CD4-positive, alpha-beta T cell (primary cell): ENCODE measurements around the gene GMPR2. TPM values are rescaled to one million over a fixed set of nuclear protein-coding genes. Genes with fewer than 3 reads are reported as not detected.

Source experiments
- ATAC-seq: fragments of 200-7000 bp; cut with Tn5 transposase; one replicate; pipeline ENCODE4 v1.10.0; 2022; ENCODE audit warnings: mild to moderate bottlenecking; ENCODE audit not compliant: poor library complexity
- CTCF ChIA-PET: fragments of 350-600 bp; sonication (Branson Sonifier 250); formaldehyde crosslinking; loops from one replicate; lab custom pipeline; 2021; ENCODE audit warnings: antibody characterized with exemption, inconsistent platforms; lab: Charles Lee
- POLR2A ChIA-PET: fragments of 350-600 bp; sonication (Branson Sonifier 250); formaldehyde crosslinking; loops from one replicate; lab custom pipeline; 2021; ENCODE audit warnings: antibody characterized with exemption, inconsistent platforms; lab: Charles Lee
- DNase-seq, 14 experiments: peaks; one replicate each; pipeline ENCODE4 v3.0.0-alpha.2; 2013 to 2020; ENCODE audit warnings: mixed read lengths in 2 of 14
- H3K27ac ChIP-seq, 2 donors: one replicate each; pipeline versions ENCODE4 v1.5.1 to v1.7.0; 2013; ENCODE audit warnings: low read length in 2 of 2, low read depth in 1 of 2, mild to moderate bottlenecking in 1 of 2
- H3K27me3 ChIP-seq, 2 experiments: 1 replicate in 1 of 2; 2 replicates in 1 of 2; pipeline versions ENCODE4 v1.6.1 to v1.7.0; 2013; ENCODE audit warnings: low read length in 2 of 2, control low read depth in 1 of 2, mild to moderate bottlenecking in 1 of 2, moderate library complexity in 1 of 2; ENCODE audit not compliant: insufficient read depth in 2 of 2, control insufficient read depth in 1 of 2
- H3K36me3 ChIP-seq: one replicate; pipeline ENCODE4 v1.6.1; 2013; ENCODE audit warnings: low read length, control low read depth; ENCODE audit not compliant: insufficient read depth
- H3K4me1 ChIP-seq: one replicate; pipeline ENCODE4 v1.6.1; 2013; ENCODE audit warnings: low read length, control low read depth; ENCODE audit not compliant: insufficient read depth
- H3K4me3 ChIP-seq: one replicate; pipeline ENCODE4 v1.5.1; 2013; ENCODE audit warnings: mild to moderate bottlenecking, low read length, moderate library complexity
- H3K9me3 ChIP-seq, 2 experiments: 1 replicate in 1 of 2; 2 replicates in 1 of 2; pipeline versions ENCODE4 v1.6.1 to v1.7.0; 2013; ENCODE audit warnings: low read length in 2 of 2, mild to moderate bottlenecking in 2 of 2, control low read depth in 1 of 2, moderate library complexity in 1 of 2; ENCODE audit not compliant: control insufficient read depth in 1 of 2, insufficient read depth in 1 of 2
- H3K27ac Mint-ChIP-seq: one replicate; pipeline ENCODE4 v1.8.0; 2020; ENCODE audit warnings: mixed read lengths
- H3K27me3 Mint-ChIP-seq: one replicate; pipeline ENCODE4 v1.8.0; 2021; ENCODE audit warnings: mixed read lengths
- H3K36me3 Mint-ChIP-seq: one replicate; pipeline ENCODE4 v1.8.0; 2021; ENCODE audit warnings: low read depth, mixed read lengths
- H3K4me1 Mint-ChIP-seq: one replicate; pipeline ENCODE4 v1.8.0; 2021; ENCODE audit warnings: low read depth, mixed read lengths
- H3K4me3 Mint-ChIP-seq: one replicate; pipeline ENCODE4 v1.8.0; 2020; ENCODE audit warnings: mild to moderate bottlenecking, mixed read lengths
- H3K9me3 Mint-ChIP-seq: one replicate; pipeline ENCODE4 v1.8.0; 2020; ENCODE audit warnings: mixed read lengths
- CTCF ChIP-seq: fragments of 200-600 bp; IDR thresholded peaks from one replicate; pipeline ENCODE4 v1.8.0; 2022; ENCODE audit warnings: antibody characterized with exemption, mild to moderate bottlenecking
- intact Hi-C, 2 experiments: fragments of 100-400 bp; cut with DNase I in 1 of 2; cut with micrococcal nuclease in 1 of 2; formaldehyde crosslinking; loops; one replicate each; pipeline versions ENCODE4 v1.15.1 to v1.9.0; 2023 to 2025; cut with DNase I, micrococcal nuclease
- total RNA-seq, 174 experiments: library from RNA in 2 of 174; stranded (reverse) in 2 of 174; gene quantifications; one replicate each; pipeline ENCODE4 v1.2.3 and lab custom pipeline; 2021 to 2026

The GMPR2 gene
- total RNA-seq, 2 experiments from 2014 or later: 22.2 to 24.8 TPM

GRCh38 chr14:24212924-24213865 lies 19.5 kb upstream of the GMPR2 start, which contains the start of gene CHMP4A:
Gene CHMP4A, minus strand, starts transcription at chr14:24213488. Its CDS starts 49 bp downstream, at chr14:24213439.
- POLR2A ChIA-PET: interaction anchor here (0.6 to 4.7 kb wide), 33 partner anchors 10 to 1319 kb away, joined by 3 to 144 read pairs (median 6); partner anchors contain the start of genes CBLN3, DCAF11, DHRS1 and EMC9
- TF ChIP-seq CTCF: no peak
- H3K4me3 Mint-ChIP-seq: peak within 1 kb of the TSS; percentile 97
- peaks cover 49% of the 10 kb centered on the region for H3K36me3 Mint-ChIP-seq
- H3K27me3 Mint-ChIP-seq: no peaks in the 10 kb centered on the region
- H3K4me3 ChIP-seq: peak within 1 kb of the TSS; percentile 98
- peak within 1 kb of the TSS; percentile 96 for H3K27ac Mint-ChIP-seq
- H3K36me3 ChIP-seq: peaks cover 42% of the 10 kb centered on the region
- H3K9me3 Mint-ChIP-seq: no peaks in the 10 kb centered on the region
- H3K4me1 Mint-ChIP-seq: peaks cover 49% of the 10 kb centered on the region
- ATAC-seq (peak; percentile 71), DNase-seq (peak; percentile 89 to 99 (median 94))
- no peaks in the 10 kb centered on the region for H3K9me3 ChIP-seq
- no peaks in the 10 kb centered on the region for H3K27me3 ChIP-seq
- CTCF ChIA-PET: interaction anchor here (0.7 to 2.5 kb wide), 10 partner anchors 18 to 120 kb away, joined by 3 to 12 read pairs (median 6); partner anchors contain the start of genes CIDEB, IRF9, RABGGTA and TINF2
- H3K4me1 ChIP-seq: peaks cover 53% of the 10 kb centered on the region
- peak within 1 kb of the TSS; percentile 98 to 100 for H3K27ac ChIP-seq
- intact Hi-C loops: loop anchor here (1.0 to 2.0 kb wide), 7 partner anchors 18 to 217 kb away; partner anchors contain the start of genes GMPR2 (in 1 of the 2), IPO4 (in 1 of the 2), IRF9 (in 1 of the 2) and NEDD8 (in 1 of the 2)

GRCh38 chr14:24213866-24214662 lies 18.7 kb upstream of the GMPR2 start:
- Histone ChIP-seq H3K9me3 (no peaks in the 10 kb centered on the region), H3K27ac (peak overlapping the region; percentile 98 to 100), H3K27me3 (no peaks in the 10 kb centered on the region), H3K4me3 (peak overlapping the region; percentile 98), H3K4me1 (peaks cover 53% of the 10 kb centered on the region), H3K36me3 (peaks cover 34% of the 10 kb centered on the region)
- intact Hi-C loops: loop anchor here (1.0 to 2.0 kb wide), 7 partner anchors 18 to 216 kb away; partner anchors contain the start of genes GMPR2 (in 1 of the 2), IPO4 (in 1 of the 2), IRF9 (in 1 of the 2) and NEDD8 (in 1 of the 2)
- Mint-ChIP-seq H3K4me3 (peak overlapping the region; percentile 97), H3K4me1 (peaks cover 49% of the 10 kb centered on the region), H3K27me3 (no peaks in the 10 kb centered on the region), H3K27ac (peak overlapping the region; percentile 96), H3K36me3 (peaks cover 44% of the 10 kb centered on the region), H3K9me3 (no peaks in the 10 kb centered on the region)
- ATAC-seq (no peak), DNase-seq (peak in 1 of 14 experiments; percentile 22)
- POLR2A ChIA-PET: interaction anchor here (0.8 to 4.7 kb wide), 31 partner anchors 10 to 893 kb away, joined by 3 to 144 read pairs (median 8); partner anchors contain the start of genes CBLN3, DCAF11, DHRS1 and EMC9
- CTCF ChIA-PET: interaction anchor here (0.7 to 2.5 kb wide), 10 partner anchors 19 to 120 kb away, joined by 3 to 12 read pairs (median 6); partner anchors contain the start of genes CIDEB, IRF9, RABGGTA and TINF2
- no peak for TF ChIP-seq CTCF
